ENCODE data around the gene SOCS1. TPM values are rescaled to one million over a fixed set of nuclear protein-coding genes. Genes with fewer than 3 reads are reported as not detected.
A peak's percentile ranks its signal among the peaks of the same experiment; 100 is the strongest.
"Not testable (repeated sequence)": the region's sequence is repeated elsewhere in the genome, so short reads cannot be mapped to it uniquely, and the experiment has no call there.

The SOCS1 gene
- total and polyA plus RNA-seq, 2 experiments from 2014 or later: 13.1 to 18.6 TPM

DNA sequence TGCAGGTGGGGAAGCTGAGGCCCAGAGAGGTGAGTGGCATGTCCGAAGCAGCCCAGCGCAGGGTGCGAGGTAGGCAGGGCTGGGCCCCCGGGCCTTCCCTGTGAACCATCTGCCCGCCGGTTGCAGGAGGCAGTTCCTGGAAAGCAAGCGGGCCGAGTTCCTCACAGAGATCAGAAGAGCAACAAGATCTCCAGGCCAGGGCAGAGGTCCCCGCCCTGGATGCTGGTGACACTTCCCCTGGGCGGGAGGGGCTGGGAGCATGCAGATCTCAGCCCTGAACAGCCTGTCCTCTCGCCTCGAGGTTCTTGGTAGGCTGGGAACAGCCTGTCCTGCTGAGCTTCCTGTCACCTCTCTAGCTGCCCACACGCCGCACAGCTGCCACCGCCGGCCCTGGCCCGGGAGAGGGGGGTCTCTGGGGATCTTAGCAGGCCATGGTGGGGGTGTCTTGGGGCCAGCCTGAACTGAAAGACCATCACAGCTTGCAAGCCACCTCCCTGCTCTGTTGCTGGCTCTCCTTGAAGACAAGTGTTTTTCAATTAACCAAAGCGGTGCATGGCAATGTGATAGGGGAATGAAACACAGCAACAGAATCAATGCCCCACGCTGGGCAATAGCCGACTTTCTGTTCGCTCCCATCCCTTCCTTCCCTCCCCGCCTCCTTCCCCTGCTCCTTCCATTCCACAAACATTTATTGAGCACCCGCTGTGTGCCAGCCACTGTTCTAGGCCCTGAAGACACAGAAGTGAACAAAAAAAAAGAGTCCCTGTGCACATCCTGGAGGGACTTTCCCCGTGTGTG lies 31.7 kb downstream of the SOCS1 start:
- Histone ChIP-seq H4K20me1 (ENCODE audit: insufficient read depth, poor library complexity, severe bottlenecking) (no peaks in the 10 kb centered on the region), H3K27ac (no peak overlapping the region), H3K27me3 (no peaks in the 10 kb centered on the region), H3K79me2 (no peaks in the 10 kb centered on the region), H3K36me3 (replicated peaks; ENCODE audit: insufficient read depth, low read depth) (no peaks in the 10 kb centered on the region), H3K9me2 (replicated peaks; ENCODE audit: insufficient read depth) (no peaks in the 10 kb centered on the region), H3K4me1 (ENCODE audit: insufficient read depth) (no peaks in the 10 kb centered on the region), H2AFZ (no peak overlapping the region), H3K9me3 (ENCODE audit: low read depth) (no peaks in the 10 kb centered on the region), H3K4me2 (no peak overlapping the region), H3K4me3 (no peak overlapping the region)
- no peak for DNase-seq (ENCODE audit: low spot score)
- 68% methylated on average over 23 of the region's 24 CpGs for WGBS (ENCODE audit: low lambda C conversion rate, missing lambda C conversion rate)
- TF ChIP-seq EZH2 (IDR thresholded peaks at IDR 0.05; ENCODE audit: borderline replicate concordance): no peak
- TF ChIP-seq EZH2phosphoT487 (IDR thresholded peaks at IDR 0.05; ENCODE audit: low read depth, severe bottlenecking, unreplicated experiment): no peak
- TF ChIP-seq, protein P1, sequence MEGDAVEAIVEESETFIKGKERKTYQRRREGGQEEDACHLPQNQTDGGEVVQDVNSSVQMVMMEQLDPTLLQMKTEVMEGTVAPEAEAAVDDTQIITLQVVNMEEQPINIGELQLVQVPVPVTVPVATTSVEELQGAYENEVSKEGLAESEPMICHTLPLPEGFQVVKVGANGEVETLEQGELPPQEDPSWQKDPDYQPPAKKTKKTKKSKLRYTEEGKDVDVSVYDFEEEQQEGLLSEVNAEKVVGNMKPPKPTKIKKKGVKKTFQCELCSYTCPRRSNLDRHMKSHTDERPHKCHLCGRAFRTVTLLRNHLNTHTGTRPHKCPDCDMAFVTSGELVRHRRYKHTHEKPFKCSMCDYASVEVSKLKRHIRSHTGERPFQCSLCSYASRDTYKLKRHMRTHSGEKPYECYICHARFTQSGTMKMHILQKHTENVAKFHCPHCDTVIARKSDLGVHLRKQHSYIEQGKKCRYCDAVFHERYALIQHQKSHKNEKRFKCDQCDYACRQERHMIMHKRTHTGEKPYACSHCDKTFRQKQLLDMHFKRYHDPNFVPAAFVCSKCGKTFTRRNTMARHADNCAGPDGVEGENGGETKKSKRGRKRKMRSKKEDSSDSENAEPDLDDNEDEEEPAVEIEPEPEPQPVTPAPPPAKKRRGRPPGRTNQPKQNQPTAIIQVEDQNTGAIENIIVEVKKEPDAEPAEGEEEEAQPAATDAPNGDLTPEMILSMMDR (IDR thresholded peaks at IDR 0.05; ENCODE audit: poor library complexity): no peak

- H2AFZ ChIP-seq; H3K27me3 ChIP-seq; H3K4me2 ChIP-seq; H3K4me3 ChIP-seq; DNase-seq (ENCODE audit: low spot score); H4K20me1 ChIP-seq (ENCODE audit: insufficient read depth, poor library complexity, severe bottlenecking); H3K9me2 ChIP-seq (replicated peaks; ENCODE audit: insufficient read depth); H3K27ac ChIP-seq; H3K4me1 ChIP-seq (ENCODE audit: insufficient read depth); H3K79me2 ChIP-seq; H3K36me3 ChIP-seq (replicated peaks; ENCODE audit: insufficient read depth, low read depth); H3K9me3 ChIP-seq (ENCODE audit: low read depth): not testable (repeated sequence)
- WGBS (ENCODE audit: low lambda C conversion rate, missing lambda C conversion rate): 100% methylated on average over 2 of the region's 2 CpGs
Observed at GRCh38 chr16:11220507-11220906, 35.5 kb downstream of the SOCS1 start.

GRCh38 chr16:11219178-11219577 lies 36.8 kb downstream of the SOCS1 start:
- Histone ChIP-seq H4K20me1 (ENCODE audit: insufficient read depth, poor library complexity, severe bottlenecking) (no peaks in the 10 kb centered on the region), H3K79me2 (no peaks in the 10 kb centered on the region), H3K4me3 (no peak overlapping the region), H3K4me1 (ENCODE audit: insufficient read depth) (no peaks in the 10 kb centered on the region), H3K27ac (no peak overlapping the region), H3K27me3 (no peaks in the 10 kb centered on the region), H3K9me3 (ENCODE audit: low read depth) (no peaks in the 10 kb centered on the region), H3K36me3 (replicated peaks; ENCODE audit: insufficient read depth, low read depth) (no peaks in the 10 kb centered on the region), H2AFZ (no peak overlapping the region), H3K9me2 (replicated peaks; ENCODE audit: insufficient read depth) (no peaks in the 10 kb centered on the region), H3K4me2 (no peak overlapping the region)
- WGBS (ENCODE audit: low lambda C conversion rate, missing lambda C conversion rate): 95% methylated on average over 4 of the region's 4 CpGs
- DNase-seq (ENCODE audit: low spot score): no peak
- TF ChIP-seq EZH2 (IDR thresholded peaks at IDR 0.05; ENCODE audit: borderline replicate concordance) (no peak), EZH2phosphoT487 (IDR thresholded peaks at IDR 0.05; ENCODE audit: low read depth, severe bottlenecking, unreplicated experiment) (no peak)
- TF ChIP-seq, protein P1 (IDR thresholded peaks at IDR 0.05; ENCODE audit: poor library complexity): no peak

DNA sequence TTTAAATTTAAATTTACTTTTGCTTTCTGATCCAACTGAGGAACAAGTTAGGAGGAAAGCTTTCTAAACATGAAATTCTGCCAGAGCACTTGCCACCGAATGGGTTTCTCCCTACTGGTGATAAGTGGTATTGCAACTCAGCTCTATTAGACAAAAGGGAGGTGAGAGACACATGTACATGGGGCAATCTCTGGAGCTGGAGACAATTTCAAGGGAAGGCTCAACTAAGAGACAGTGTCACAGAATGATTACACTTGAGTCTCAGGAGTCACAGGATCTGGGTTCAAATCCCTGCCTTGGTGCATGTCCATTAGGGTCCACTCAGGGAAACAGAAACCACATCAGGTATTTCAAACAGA lies 37.4 kb downstream of the SOCS1 start:
- no peaks in the 10 kb centered on the region for H3K27me3 ChIP-seq
- H3K4me2 ChIP-seq: no peak overlapping the region
- no peaks in the 10 kb centered on the region for H3K4me1 ChIP-seq (ENCODE audit: insufficient read depth)
- no peak overlapping the region for H3K4me3 ChIP-seq
- no peak for DNase-seq (ENCODE audit: low spot score)
- TF ChIP-seq EZH2 (IDR thresholded peaks at IDR 0.05; ENCODE audit: borderline replicate concordance): no peak
- TF ChIP-seq, protein P1 (IDR thresholded peaks at IDR 0.05; ENCODE audit: poor library complexity): peak; percentile 20
- no peak for TF ChIP-seq EZH2phosphoT487 (IDR thresholded peaks at IDR 0.05; ENCODE audit: low read depth, severe bottlenecking, unreplicated experiment)
- no peak overlapping the region for H2AFZ ChIP-seq
- no peak overlapping the region for H3K27ac ChIP-seq
- no peaks in the 10 kb centered on the region for H3K9me3 ChIP-seq (ENCODE audit: low read depth)
- H3K79me2 ChIP-seq: no peaks in the 10 kb centered on the region
- 100% methylated on average over 1 of the region's 1 CpG for WGBS (ENCODE audit: low lambda C conversion rate, missing lambda C conversion rate)
- H3K9me2 ChIP-seq (replicated peaks; ENCODE audit: insufficient read depth): no peaks in the 10 kb centered on the region
- no peaks in the 10 kb centered on the region for H4K20me1 ChIP-seq (ENCODE audit: insufficient read depth, poor library complexity, severe bottlenecking)
- H3K36me3 ChIP-seq (replicated peaks; ENCODE audit: insufficient read depth, low read depth): no peaks in the 10 kb centered on the region
